IMR-90 (cell line): ENCODE results near the gene ACAN. TPM values are rescaled to one million over a fixed set of nuclear protein-coding genes. Genes with fewer than 3 reads are reported as not detected.

Source experiments
- ATAC-seq: fragments of 200-7000 bp; cut with Tn5 transposase; 2 replicates; pipeline ENCODE4 v1.9.1; 2020; ENCODE audit warnings: low read depth, mild to moderate bottlenecking, moderate library complexity
- BruUV-seq: library from RNA; stranded (reverse); fragments of 400-500 nt; replicated peaks from 2 replicates; lab custom pipeline; 2021; lab: Mats Ljungman, UMichigan
- CTCF ChIA-PET: fragments of 300-600 bp; formaldehyde crosslinking; extraction: SDS; loops from one replicate; lab custom pipeline; 2021; ENCODE audit warnings: antibody characterized with exemption; lab: Yijun Ruan, JAX
- POLR2A ChIA-PET: fragments of 300-600 bp; sonication (Branson Sonifier 250); formaldehyde crosslinking; loops from one replicate; lab custom pipeline; 2022; ENCODE audit warnings: antibody characterized with exemption; ENCODE audit not compliant: unreplicated experiment; lab: Charles Lee
- DNase-seq: peaks from one replicate; pipeline ENCODE4 v3.0.0; 2013
- H2AFZ ChIP-seq: replicated peaks from 2 replicates; pipeline ENCODE3; 2013; ENCODE audit warnings: low read length, mild to moderate bottlenecking; ENCODE audit not compliant: poor library complexity
- H2AK5ac ChIP-seq: 2 replicates; pipeline ENCODE4 v1.6.1; 2013; ENCODE audit warnings: low read depth, low read length, inconsistent platforms
- H2AK9ac ChIP-seq: replicated peaks from 2 replicates; pipeline ENCODE3; 2013; ENCODE audit warnings: mild to moderate bottlenecking, low read depth, low read length, moderate library complexity; ENCODE audit not compliant: poor library complexity
- H2BK120ac ChIP-seq: 2 replicates; pipeline ENCODE4 v1.6.1; 2013; ENCODE audit warnings: low read depth, low read length, inconsistent platforms
- H2BK15ac ChIP-seq: 3 replicates; pipeline ENCODE4 v1.6.1; 2013; ENCODE audit warnings: low read depth, low read length, inconsistent platforms
- H2BK20ac ChIP-seq: 2 replicates; pipeline ENCODE4 v1.6.1; 2013; ENCODE audit warnings: low read depth, mild to moderate bottlenecking, inconsistent platforms, low read length, moderate library complexity
- H2BK5ac ChIP-seq: 2 replicates; pipeline ENCODE4 v1.6.1; 2013; ENCODE audit warnings: mild to moderate bottlenecking, low read depth, low read length, inconsistent platforms; ENCODE audit not compliant: poor library complexity, severe bottlenecking
- H3K14ac ChIP-seq: replicated peaks from 2 replicates; pipeline ENCODE4 v1.6.1; 2013; ENCODE audit warnings: low read depth, low read length, inconsistent platforms
- H3K18ac ChIP-seq: 2 replicates; pipeline ENCODE4 v1.6.1; 2013; ENCODE audit warnings: low read depth, low read length, control low read depth
- H3K23ac ChIP-seq: 2 replicates; pipeline ENCODE4 v1.6.1; 2013; ENCODE audit warnings: low read depth, low read length, inconsistent platforms
- H3K27ac ChIP-seq: 2 replicates; pipeline ENCODE4 v1.5.1; 2013; ENCODE audit warnings: mild to moderate bottlenecking, control low read depth, low read length; ENCODE audit not compliant: insufficient read depth
- H3K27me3 ChIP-seq: 2 replicates; pipeline ENCODE4 v1.6.1; 2013; ENCODE audit warnings: low read length; ENCODE audit not compliant: control insufficient read depth, insufficient read depth
- H3K36me3 ChIP-seq: 2 replicates; pipeline ENCODE4 v1.6.1; 2013; ENCODE audit warnings: low read length, mixed read lengths; ENCODE audit not compliant: control insufficient read depth, insufficient read depth
- H3K4ac ChIP-seq: 2 replicates; pipeline ENCODE4 v1.6.1; 2013; ENCODE audit warnings: low read depth, low read length, inconsistent platforms
- H3K4me1 ChIP-seq: 2 replicates; pipeline ENCODE4 v1.6.1; 2013; ENCODE audit warnings: low read length, mixed read lengths; ENCODE audit not compliant: control insufficient read depth, insufficient read depth
- H3K4me2 ChIP-seq: 2 replicates; pipeline ENCODE4 v1.6.1; 2013; ENCODE audit warnings: low read depth, mild to moderate bottlenecking, control low read depth, low read length, moderate library complexity
- H3K4me3 ChIP-seq: 2 replicates; pipeline ENCODE4 v1.5.1; 2013; ENCODE audit warnings: low read depth, mild to moderate bottlenecking, control low read depth, low read length, moderate library complexity; ENCODE audit not compliant: insufficient read depth
- H3K56ac ChIP-seq: 2 replicates; pipeline ENCODE4 v1.6.1; 2013; ENCODE audit warnings: low read length, inconsistent platforms; ENCODE audit not compliant: insufficient read depth; ENCODE audit errors: extremely low read depth
- H3K79me1 ChIP-seq, 2 experiments: 2 replicates each; pipeline ENCODE4 v1.6.1; 2013; ENCODE audit warnings: low read length in 2 of 2, inconsistent platforms in 1 of 2, low read depth in 1 of 2
- H3K9ac ChIP-seq: 2 replicates; pipeline ENCODE4 v1.6.1; 2013; ENCODE audit warnings: low read depth, low read length, control low read depth
- H3K9me1 ChIP-seq: 2 replicates; pipeline ENCODE4 v1.6.1; 2013; ENCODE audit warnings: low read length, inconsistent platforms; ENCODE audit not compliant: insufficient read depth
- H3K9me3 ChIP-seq: 2 replicates; pipeline ENCODE4 v1.6.1; 2013; ENCODE audit warnings: low read length; ENCODE audit not compliant: control insufficient read depth, insufficient read depth
- H4K20me1 ChIP-seq: 2 replicates; pipeline ENCODE4 v1.6.1; 2013; ENCODE audit warnings: low read length, inconsistent platforms; ENCODE audit not compliant: insufficient read depth
- H4K5ac ChIP-seq: 2 replicates; pipeline ENCODE4 v1.6.1; 2013; ENCODE audit warnings: mild to moderate bottlenecking, low read depth, low read length, control low read depth
- H4K8ac ChIP-seq, 2 experiments: 2 replicates each; pipeline ENCODE4 v1.6.1; 2013; ENCODE audit warnings: low read depth in 2 of 2, low read length in 2 of 2, control low read depth in 1 of 2, inconsistent platforms in 1 of 2
- H4K91ac ChIP-seq: 2 replicates; pipeline ENCODE4 v1.6.1; 2013; ENCODE audit warnings: low read depth, low read length, inconsistent platforms; ENCODE audit not compliant: insufficient read depth
- BHLHE40 ChIP-seq: fragments of 150-350 bp; IDR thresholded peaks from 2 replicates; pipeline ENCODE4 v1.6.1; 2016; ENCODE audit warnings: mild to moderate bottlenecking, low read depth, low read length
- CEBPB ChIP-seq: IDR thresholded peaks from 2 replicates; pipeline ENCODE4 v1.6.1; 2012; ENCODE audit warnings: low read depth, low read length, improper control_type of control experiment
- CHD1 ChIP-seq: IDR thresholded peaks from 2 replicates; pipeline ENCODE4 v1.6.1; 2012; ENCODE audit warnings: low read depth, low read length, improper control_type of control experiment
- CTCF ChIP-seq: conservative IDR thresholded peaks from 2 replicates; pipeline ENCODE4 v1.5.1; 2012; ENCODE audit warnings: mild to moderate bottlenecking, low read depth, low read length, improper control_type of control experiment
- ELK1 ChIP-seq: fragments of 150-350 bp; IDR thresholded peaks from 2 replicates; pipeline ENCODE4 v1.6.1; 2016; ENCODE audit warnings: low read depth, mild to moderate bottlenecking, low read length, moderate library complexity, borderline replicate concordance
- FOS ChIP-seq: fragments of 150-350 bp; IDR thresholded peaks from 2 replicates; pipeline ENCODE4 v1.6.1; 2016; ENCODE audit warnings: low read depth, low read length
- MAZ ChIP-seq: IDR thresholded peaks from 2 replicates; pipeline ENCODE4 v1.6.1; 2012; ENCODE audit warnings: low read depth, mild to moderate bottlenecking, low read length, improper control_type of control experiment, moderate library complexity, borderline replicate concordance
- MXI1 ChIP-seq: IDR thresholded peaks from 2 replicates; pipeline ENCODE4 v1.6.1; 2012; ENCODE audit warnings: low read depth, mild to moderate bottlenecking, low read length, moderate library complexity, borderline replicate concordance
- NFE2L2 ChIP-seq: fragments of 150-350 bp; IDR thresholded peaks from 2 replicates; pipeline ENCODE4 v1.6.1; 2016; ENCODE audit warnings: low read depth, mild to moderate bottlenecking, low read length
- POLR2A ChIP-seq: IDR thresholded peaks from 2 replicates; pipeline ENCODE4 v1.6.1; 2012; ENCODE audit warnings: mild to moderate bottlenecking, low read depth, low read length
- RAD21 ChIP-seq: IDR thresholded peaks from 2 replicates; pipeline ENCODE4 v1.6.1; 2012; ENCODE audit warnings: low read length, improper control_type of control experiment
- RCOR1 ChIP-seq: IDR thresholded peaks from 2 replicates; pipeline ENCODE4 v1.6.1; 2012; ENCODE audit warnings: mild to moderate bottlenecking, low read length, improper control_type of control experiment; ENCODE audit not compliant: insufficient replicate concordance
- RFX5 ChIP-seq: IDR thresholded peaks from 2 replicates; pipeline ENCODE4 v1.8.0; 2012; ENCODE audit warnings: low read depth, mild to moderate bottlenecking, low read length, moderate library complexity
- SMC3 ChIP-seq: fragments of 150-350 bp; IDR thresholded peaks from 2 replicates; pipeline ENCODE4 v1.6.1; 2016; ENCODE audit warnings: low read depth, mild to moderate bottlenecking, antibody characterized with exemption, low read length, moderate library complexity
- USF2 ChIP-seq: fragments of 150-350 bp; IDR thresholded peaks from 2 replicates; pipeline ENCODE4 v1.6.1; 2017; ENCODE audit warnings: mild to moderate bottlenecking, antibody characterized with exemption, low read length, low read depth
- WGBS, 2 experiments: methylation state at CpG; one replicate each; pipeline versions ENCODE4 v1.1.5 to v1.1.7; 2013; ENCODE audit warnings: missing lambda C conversion rate in 2 of 2; ENCODE audit not compliant: insufficient read length in 1 of 2; ENCODE audit errors: extremely low coverage in 2 of 2; 5-methylcytosine and 5-hydroxymethylcytosine counted together
- dilution Hi-C: fragments of 300-500 bp; cut with HindIII; formaldehyde crosslinking; loops from one replicate; pipeline ENCODE4 v1.14.3; 2018; ENCODE audit warnings: low sequenced_read_pairs; ENCODE audit not compliant: unreplicated experiment
- in situ Hi-C: fragments of 300-500 bp; cut with MboI; formaldehyde crosslinking; loops from 3 replicates; pipeline ENCODE4 v1.14.3; 2019; ENCODE audit warnings: low sequenced_read_pairs, inconsistent platforms, mixed read lengths
- intact Hi-C: fragments of 100-400 bp; cut with micrococcal nuclease; formaldehyde crosslinking; loops from 2 replicates; pipeline ENCODE4 v1.10.0; 2022
- polyA plus RNA-seq, 3 experiments: library from polyadenylated mRNA; depleted of rRNA; stranded (reverse); fragments of >200 nt; gene quantifications; 2 replicates each; pipeline ENCODE4 v1.2.3, GENCODE V29; 2012; ENCODE audit warnings: low replicate concordance in 1 of 3
- total RNA-seq: library from RNA; depleted of rRNA; stranded (reverse); fragments of >200 nt; gene quantifications from 2 replicates; pipeline ENCODE4 v1.2.3, GENCODE V29; 2012

The ACAN gene
- total and polyA plus RNA-seq, 2 of the 4 experiments (the other 2 are of a cell fraction), result 0.54 to 0.96 TPM

- no peak overlapping the region for H3K4me3 ChIP-seq
- intact Hi-C loops, result loop anchor here (1.0 to 2.0 kb wide), 3 partner anchors 172 to 357 kb away; no protein-coding TSS in a partner anchor
- H3K4me2 ChIP-seq, result no peak overlapping the region
- H2BK5ac ChIP-seq, result no peak overlapping the region
- ChIA-PET CTCF (interaction anchor here (1.0 to 1.4 kb wide), 2 partner anchors 177 to 182 kb away, joined by 3 to 16 read pairs; no protein-coding TSS in a partner anchor), POLR2A (no interaction called here)
- no peak for DNase-seq
- H2AK5ac ChIP-seq, result no peak overlapping the region
- no peaks in the 10 kb centered on the region for H3K9me1 ChIP-seq
- H3K27me3 ChIP-seq, result no peaks in the 10 kb centered on the region
- no peak overlapping the region for H3K27ac ChIP-seq
- no peak for TF ChIP-seq ELK1
- TF ChIP-seq MAZ, result no peak
- no peak for TF ChIP-seq FOS
- TF ChIP-seq CEBPB, result no peak
- no peak for TF ChIP-seq BHLHE40
- TF ChIP-seq USF2, result no peak
- no peak for TF ChIP-seq NFE2L2
- no peak for TF ChIP-seq RAD21
- TF ChIP-seq RCOR1, result no peak
- TF ChIP-seq CTCF, result no peak
- TF ChIP-seq POLR2A, result no peak
- no peak for TF ChIP-seq MXI1
- TF ChIP-seq CHD1, result no peak
- TF ChIP-seq RFX5, result no peak
- no peak for TF ChIP-seq SMC3
- no peak overlapping the region for H3K56ac ChIP-seq
- peaks cover 5% of the 10 kb centered on the region; the same call in 1 of the 2 replicates for H3K4me1 ChIP-seq
- H4K20me1 ChIP-seq, result no peaks in the 10 kb centered on the region
- H3K79me1 ChIP-seq, result no peaks in the 10 kb centered on the region
- no peak overlapping the region for H3K18ac ChIP-seq
- no peak overlapping the region for H2AK9ac ChIP-seq
- H3K14ac ChIP-seq, result no peak overlapping the region
- H2BK20ac ChIP-seq, result peak overlapping the region; percentile 48; the same call in 1 of the 2 replicates
- no TSS peak for BruUV-seq
- no peak overlapping the region for H2BK15ac ChIP-seq
- peak overlapping the region; percentile 12 to 23; a peak in 2 of 4 replicates for H4K8ac ChIP-seq
- peak overlapping the region; percentile 19 for H2AFZ ChIP-seq
- no peaks in the 10 kb centered on the region for H3K9me3 ChIP-seq
- H3K9ac ChIP-seq, result no peak overlapping the region; the same call in 1 of the 2 replicates
- ATAC-seq, result no peak
- in situ Hi-C loops, result loop anchor here (25.0 kb wide), 2 partner anchors 171 to 346 kb away; no protein-coding TSS in a partner anchor
- no peak overlapping the region for H4K5ac ChIP-seq
- no peaks in the 10 kb centered on the region for H3K36me3 ChIP-seq
- peak overlapping the region; percentile 38; the same call in 1 of the 2 replicates for H4K91ac ChIP-seq
- H3K4ac ChIP-seq, result peak overlapping the region; percentile 8; the same call in 1 of the 2 replicates
- dilution Hi-C loops, result no loop called here
- no peak overlapping the region for H2BK120ac ChIP-seq
- no CpG with 5 or more reads among the region's 8 CpGs for WGBS, 2 experiments
- no peak overlapping the region for H3K23ac ChIP-seq
Observed at GRCh38 chr15:88833731-88834100, 30.5 kb downstream of the ACAN start.
